H9 (cell line): ENCODE results near the gene CATSPERB. TPM values are rescaled to one million over a fixed set of nuclear protein-coding genes. Genes with fewer than 3 reads are reported as not detected.
"Not testable (repeated sequence)": the region's sequence is repeated elsewhere in the genome, so short reads cannot be mapped to it uniquely, and the experiment has no call there.

Experiments used
- DNase-seq: peaks from one replicate; pipeline ENCODE4 v3.0.0-alpha.2; 2017
- H2AFZ ChIP-seq: one replicate; pipeline ENCODE4 v1.6.1; 2013; ENCODE audit warnings: mild to moderate bottlenecking, low read length, control low read depth, moderate library complexity
- H2AK5ac ChIP-seq: 2 replicates; pipeline ENCODE4 v1.6.1; 2013; ENCODE audit warnings: low read length, control low read depth, mixed read lengths; ENCODE audit not compliant: insufficient read length
- H2BK120ac ChIP-seq: one replicate; pipeline ENCODE4 v1.6.1; 2013; ENCODE audit warnings: low read depth, mild to moderate bottlenecking, low read length, control low read depth, inconsistent platforms; ENCODE audit not compliant: poor library complexity, severe bottlenecking
- H2BK12ac ChIP-seq: 2 replicates; pipeline ENCODE4 v1.6.1; 2013; ENCODE audit warnings: low read length, control low read depth, mixed read lengths, low read depth; ENCODE audit not compliant: insufficient read length
- H2BK15ac ChIP-seq: 2 replicates; pipeline ENCODE4 v1.6.1; 2013; ENCODE audit warnings: low read depth, low read length, control low read depth
- H2BK20ac ChIP-seq: one replicate; pipeline ENCODE4 v1.6.1; 2013; ENCODE audit warnings: low read depth, mild to moderate bottlenecking, low read length, control low read depth, inconsistent platforms; ENCODE audit not compliant: poor library complexity, severe bottlenecking
- H2BK5ac ChIP-seq: 2 replicates; pipeline ENCODE4 v1.6.1; 2013; ENCODE audit warnings: low read length, control low read depth, mixed read lengths; ENCODE audit not compliant: insufficient read length
- H3K14ac ChIP-seq: 2 replicates; pipeline ENCODE4 v1.6.1; 2013; ENCODE audit warnings: low read length, control low read depth; ENCODE audit not compliant: insufficient read depth
- H3K18ac ChIP-seq: 2 replicates; pipeline ENCODE4 v1.6.1; 2013; ENCODE audit warnings: low read depth, mild to moderate bottlenecking, mixed read lengths, low read length, control low read depth; ENCODE audit not compliant: insufficient read length
- H3K23ac ChIP-seq: 2 replicates; pipeline ENCODE4 v1.6.1; 2013; ENCODE audit warnings: low read length, control low read depth, mixed read lengths, low read depth; ENCODE audit not compliant: insufficient read length
- H3K23me2 ChIP-seq: 2 replicates; pipeline ENCODE4 v1.6.1; 2013; ENCODE audit warnings: low read depth, mild to moderate bottlenecking, mixed read lengths, low read length, control low read depth; ENCODE audit not compliant: insufficient read length, poor library complexity, severe bottlenecking
- H3K27ac ChIP-seq: 2 replicates; pipeline ENCODE4 v1.5.1; 2013; ENCODE audit warnings: low read length, control low read depth, mixed read lengths, low read depth; ENCODE audit not compliant: insufficient read length
- H3K27me3 ChIP-seq: 2 replicates; pipeline ENCODE4 v1.6.1; 2013; ENCODE audit warnings: low read length, control low read depth, inconsistent platforms; ENCODE audit not compliant: insufficient read depth
- H3K4ac ChIP-seq: 2 replicates; pipeline ENCODE4 v1.6.1; 2013; ENCODE audit warnings: low read depth, mild to moderate bottlenecking, control low read depth, inconsistent platforms, low read length, moderate library complexity
- H3K4me1 ChIP-seq: 2 replicates; pipeline ENCODE4 v1.6.1; 2013; ENCODE audit warnings: low read length, control low read depth, inconsistent platforms; ENCODE audit not compliant: insufficient read depth
- H3K4me2 ChIP-seq: 2 replicates; pipeline ENCODE4 v1.6.1; 2013; ENCODE audit warnings: low read length, control low read depth, mixed read lengths; ENCODE audit not compliant: insufficient read length, insufficient read depth
- H3K56ac ChIP-seq: 2 replicates; pipeline ENCODE4 v1.6.1; 2013; ENCODE audit warnings: low read depth, mild to moderate bottlenecking, mixed read lengths, low read length, control low read depth; ENCODE audit not compliant: insufficient read length
- H3K79me1 ChIP-seq: 2 replicates; pipeline ENCODE4 v1.6.1; 2013; ENCODE audit warnings: low read depth, mild to moderate bottlenecking, moderate library complexity, low read length, control low read depth, inconsistent platforms; ENCODE audit not compliant: insufficient read depth, poor library complexity, severe bottlenecking
- H3K79me2 ChIP-seq: 2 replicates; pipeline ENCODE4 v1.6.1; 2013; ENCODE audit warnings: low read length, control low read depth, inconsistent platforms; ENCODE audit not compliant: insufficient read depth
- H3K9ac ChIP-seq: 2 replicates; pipeline ENCODE4 v1.6.1; 2013; ENCODE audit warnings: low read length, control low read depth, mixed read lengths; ENCODE audit not compliant: insufficient read length; ENCODE audit errors: extremely low read depth
- H3K9me3 ChIP-seq: one replicate; pipeline ENCODE4 v1.6.1; 2013; ENCODE audit warnings: low read depth, low read length, inconsistent platforms; ENCODE audit not compliant: control insufficient read depth
- H3T11ph ChIP-seq: one replicate; pipeline ENCODE4 v1.6.1; 2013; ENCODE audit warnings: mild to moderate bottlenecking, low read length, control low read depth, inconsistent platforms
- H4K20me1 ChIP-seq: one replicate; pipeline ENCODE4 v1.6.1; 2013; ENCODE audit not compliant: control insufficient read depth, insufficient read length, insufficient read depth
- H4K5ac ChIP-seq: 2 replicates; pipeline ENCODE4 v1.6.1; 2013; ENCODE audit warnings: low read depth, mild to moderate bottlenecking, mixed read lengths, low read length, control low read depth; ENCODE audit not compliant: insufficient read length
- H4K8ac ChIP-seq: replicated peaks from 2 replicates; pipeline ENCODE4 v1.6.1; 2013; ENCODE audit warnings: low read length, control low read depth, mixed read lengths, low read depth; ENCODE audit not compliant: insufficient read length
- H4K91ac ChIP-seq: 2 replicates; pipeline ENCODE4 v1.6.1; 2013; ENCODE audit warnings: low read depth, mild to moderate bottlenecking, moderate library complexity, mixed read lengths, low read length, control low read depth; ENCODE audit not compliant: insufficient read length
- H3K27ac Mint-ChIP-seq, 3 experiments: 2 replicates in 2 of 3; 3 replicates in 1 of 3; pipeline ENCODE4 v1.8.0; 2020 to 2021; ENCODE audit warnings: mixed read lengths in 3 of 3, mild to moderate bottlenecking in 1 of 3, moderate library complexity in 1 of 3
- H3K27me3 Mint-ChIP-seq: 2 replicates; pipeline ENCODE4 v1.8.0; 2021; ENCODE audit warnings: low read depth, mild to moderate bottlenecking, moderate library complexity, mixed read lengths
- H3K36me3 Mint-ChIP-seq, 3 experiments: 2 replicates in 2 of 3; 3 replicates in 1 of 3; pipeline ENCODE4 v1.8.0; 2020 to 2021; ENCODE audit warnings: low read depth in 3 of 3, mixed read lengths in 3 of 3; ENCODE audit not compliant: insufficient read depth in 1 of 3
- H3K4me1 Mint-ChIP-seq, 2 experiments: 2 replicates each; pipeline ENCODE4 v1.8.0; 2020; ENCODE audit warnings: mixed read lengths in 2 of 2
- H3K4me3 Mint-ChIP-seq, 2 experiments: 2 replicates in 1 of 2; 3 replicates in 1 of 2; pipeline ENCODE4 v1.8.0; 2020 to 2021; ENCODE audit warnings: mild to moderate bottlenecking in 2 of 2, mixed read lengths in 2 of 2, moderate library complexity in 1 of 2
- H3K9me3 Mint-ChIP-seq, 2 experiments: 2 replicates in 1 of 2; 3 replicates in 1 of 2; pipeline ENCODE4 v1.8.0; 2020; ENCODE audit warnings: mild to moderate bottlenecking in 2 of 2, mixed read lengths in 2 of 2, moderate library complexity in 1 of 2
- WGBS: extraction: QIAGEN DNeasy Blood & Tissue Kit; methylation state at CpG from one replicate; pipeline ENCODE4 v1.1.7; 2013; ENCODE audit warnings: missing lambda C conversion rate, low lambda C conversion rate, mixed read lengths; ENCODE audit not compliant: insufficient read length; ENCODE audit errors: extremely low coverage; 5-methylcytosine and 5-hydroxymethylcytosine counted together
- total RNA-seq: library from RNA; stranded (reverse); gene quantifications from 2 replicates; pipeline ENCODE4 v1.2.1, GENCODE V29; 2021
- TF ChIP-seq, protein P1 (sequence below): fragments of 200-600 bp; sonication (generic); conservative IDR thresholded peaks from 3 replicates; pipeline ENCODE4 v1.8.0; 2021; ENCODE audit warnings: antibody characterized with exemption, mild to moderate bottlenecking

The CATSPERB gene
- total RNA-seq, 1 experiment from 2014 or later, result 0.48 TPM

DNA sequence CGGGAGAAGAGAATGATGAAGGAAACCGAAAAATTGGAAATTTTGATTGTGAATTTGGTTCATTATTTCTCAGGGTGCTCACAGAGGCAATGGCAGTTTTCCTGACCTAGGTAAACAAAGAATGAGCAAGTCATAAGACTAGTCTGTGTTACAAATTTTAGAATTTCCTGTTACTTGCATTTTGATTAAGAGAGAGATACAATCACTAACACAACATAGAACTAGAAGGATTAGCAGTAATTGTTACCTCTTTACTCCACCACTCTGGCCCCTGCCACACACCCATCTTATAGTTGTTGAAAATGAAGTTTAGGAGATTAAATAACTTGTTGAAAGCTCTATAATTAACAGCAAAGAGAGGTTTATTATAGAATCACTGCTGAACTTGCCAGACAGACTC, 62.0 kb downstream of the CATSPERB start:
- no peak overlapping the region for H4K8ac ChIP-seq
- H3T11ph ChIP-seq, result no peak overlapping the region
- H3K79me2 ChIP-seq, result no peaks in the 10 kb centered on the region
- no peak overlapping the region for H3K18ac ChIP-seq
- H2BK20ac ChIP-seq, result no peak overlapping the region
- no peak overlapping the region for H3K14ac ChIP-seq
- no CpG with 5 or more reads among the region's 2 CpGs for WGBS
- Mint-ChIP-seq H3K4me3 (no peak overlapping the region), H3K9me3 (peaks cover 19 to 24% of the 10 kb centered on the region in 2 experiments; a peak in 4 of 5 replicates), H3K27ac (no peak overlapping the region), H3K4me1 (no peaks in the 10 kb centered on the region), H3K36me3 (peaks cover 0 to 13% (median 4%) of the 10 kb centered on the region in 3 experiments; a peak in 3 of 7 replicates), H3K27me3 (no peaks in the 10 kb centered on the region; the same call in 1 of the 2 replicates)
- H3K9ac ChIP-seq, result no peak overlapping the region
- H3K23me2 ChIP-seq, result no peaks in the 10 kb centered on the region
- TF ChIP-seq, protein P1, sequence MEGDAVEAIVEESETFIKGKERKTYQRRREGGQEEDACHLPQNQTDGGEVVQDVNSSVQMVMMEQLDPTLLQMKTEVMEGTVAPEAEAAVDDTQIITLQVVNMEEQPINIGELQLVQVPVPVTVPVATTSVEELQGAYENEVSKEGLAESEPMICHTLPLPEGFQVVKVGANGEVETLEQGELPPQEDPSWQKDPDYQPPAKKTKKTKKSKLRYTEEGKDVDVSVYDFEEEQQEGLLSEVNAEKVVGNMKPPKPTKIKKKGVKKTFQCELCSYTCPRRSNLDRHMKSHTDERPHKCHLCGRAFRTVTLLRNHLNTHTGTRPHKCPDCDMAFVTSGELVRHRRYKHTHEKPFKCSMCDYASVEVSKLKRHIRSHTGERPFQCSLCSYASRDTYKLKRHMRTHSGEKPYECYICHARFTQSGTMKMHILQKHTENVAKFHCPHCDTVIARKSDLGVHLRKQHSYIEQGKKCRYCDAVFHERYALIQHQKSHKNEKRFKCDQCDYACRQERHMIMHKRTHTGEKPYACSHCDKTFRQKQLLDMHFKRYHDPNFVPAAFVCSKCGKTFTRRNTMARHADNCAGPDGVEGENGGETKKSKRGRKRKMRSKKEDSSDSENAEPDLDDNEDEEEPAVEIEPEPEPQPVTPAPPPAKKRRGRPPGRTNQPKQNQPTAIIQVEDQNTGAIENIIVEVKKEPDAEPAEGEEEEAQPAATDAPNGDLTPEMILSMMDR, result no peak
- H3K4me2 ChIP-seq, result no peak overlapping the region
- H3K56ac ChIP-seq, result no peak overlapping the region
- no peaks in the 10 kb centered on the region for H3K9me3 ChIP-seq
- no peak overlapping the region for H2BK15ac ChIP-seq
- DNase-seq, result no peak
- no peaks in the 10 kb centered on the region for H3K27me3 ChIP-seq
- no peak overlapping the region for H2AFZ ChIP-seq
- H2BK5ac ChIP-seq, result no peak overlapping the region
- H2BK12ac ChIP-seq, result no peak overlapping the region
- no peaks in the 10 kb centered on the region for H3K4me1 ChIP-seq
- H3K23ac ChIP-seq, result no peak overlapping the region
- H3K79me1 ChIP-seq, result no peaks in the 10 kb centered on the region
- H2AK5ac ChIP-seq, result no peak overlapping the region
- no peak overlapping the region for H3K4ac ChIP-seq
- H2BK120ac ChIP-seq, result no peak overlapping the region
- no peak overlapping the region for H4K91ac ChIP-seq
- H3K27ac ChIP-seq, result no peak overlapping the region
- no peaks in the 10 kb centered on the region for H4K20me1 ChIP-seq
- H4K5ac ChIP-seq, result no peak overlapping the region

DNA sequence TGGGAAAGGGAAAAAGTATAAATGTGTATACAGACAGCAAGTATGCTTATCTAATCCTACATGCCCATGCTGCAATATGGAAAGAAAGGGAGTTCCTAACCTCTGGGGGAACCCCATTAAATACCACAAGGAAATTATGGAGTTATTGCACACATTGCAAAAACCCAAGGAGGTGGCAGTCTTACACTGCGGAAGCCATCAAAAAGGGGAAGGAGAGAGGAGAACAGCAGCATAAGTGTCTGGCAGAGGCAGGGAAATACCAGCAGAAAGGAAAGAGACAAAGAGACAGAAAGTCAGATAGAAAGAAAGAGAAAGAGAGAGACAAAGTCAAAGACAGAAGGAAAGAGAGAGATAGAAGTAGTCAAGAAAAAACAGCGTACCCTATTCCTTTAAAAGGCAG, 64.8 kb downstream of the CATSPERB start:
- not testable (repeated sequence) for H2AK5ac ChIP-seq, H3K14ac ChIP-seq, H3K79me1 ChIP-seq, H2BK15ac ChIP-seq, H2BK20ac ChIP-seq, H3K9ac ChIP-seq, H3T11ph ChIP-seq, H2BK120ac ChIP-seq, H4K91ac ChIP-seq, H3K4ac ChIP-seq, H3K56ac ChIP-seq, H3K4me2 ChIP-seq, H3K9me3 ChIP-seq, H2BK5ac ChIP-seq, H3K4me1 Mint-ChIP-seq, H3K79me2 ChIP-seq, H3K4me1 ChIP-seq, H3K23ac ChIP-seq, H3K27me3 ChIP-seq, H3K4me3 Mint-ChIP-seq, H4K8ac ChIP-seq, H3K27ac Mint-ChIP-seq, H3K23me2 ChIP-seq, DNase-seq, H3K27ac ChIP-seq, H2BK12ac ChIP-seq, H3K27me3 Mint-ChIP-seq, H4K5ac ChIP-seq, H4K20me1 ChIP-seq, H2AFZ ChIP-seq, H3K18ac ChIP-seq
- H3K9me3 Mint-ChIP-seq, result peaks cover 14 to 19% of the 10 kb centered on the region in 2 experiments; a peak in 4 of 5 replicates
- WGBS, result no CpG with 5 or more reads among the region's 2 CpGs
- peaks cover 0 to 13% (median 0%) of the 10 kb centered on the region in 3 experiments; a peak in 3 of 7 replicates for H3K36me3 Mint-ChIP-seq
